GM12891 (cell line): Measurements from ENCODE around the gene XPOT.

Experiments used
- PAX5 ChIP-seq: IDR thresholded peaks from 2 replicates; pipeline ENCODE4 v1.6.1; 2011; ENCODE audit warnings: low read length, moderate library complexity, mild to moderate bottlenecking; ENCODE audit not compliant: insufficient read depth, severe bottlenecking
- POLR2A ChIP-seq: IDR thresholded peaks from 2 replicates; pipeline ENCODE4 v1.6.1; 2011; ENCODE audit warnings: low read depth, low read length, control low read depth
- POLR2AphosphoS5 ChIP-seq: IDR thresholded peaks from 2 replicates; pipeline ENCODE4 v1.6.1; 2011; ENCODE audit warnings: low read depth, low read length, control low read depth
- TAF1 ChIP-seq: IDR thresholded peaks from 2 replicates; pipeline ENCODE4 v1.6.1; 2011; ENCODE audit warnings: low read depth, low read length, control low read depth

GRCh38 chr12:64400041-64400440 lies 4.2 kb upstream of the XPOT start:
- TF ChIP-seq PAX5 (no peak), POLR2A (no peak), POLR2AphosphoS5 (no peak), TAF1 (no peak)
